ENCODE data around the gene PPP1R13B. TPM values are rescaled to one million over a fixed set of nuclear protein-coding genes. Genes with fewer than 3 reads are reported as not detected.

Gene PPP1R13B
- total RNA-seq, 3 donors from 2014 or later, result 6.4 to 21.8 (median 18.4) TPM

DNA sequence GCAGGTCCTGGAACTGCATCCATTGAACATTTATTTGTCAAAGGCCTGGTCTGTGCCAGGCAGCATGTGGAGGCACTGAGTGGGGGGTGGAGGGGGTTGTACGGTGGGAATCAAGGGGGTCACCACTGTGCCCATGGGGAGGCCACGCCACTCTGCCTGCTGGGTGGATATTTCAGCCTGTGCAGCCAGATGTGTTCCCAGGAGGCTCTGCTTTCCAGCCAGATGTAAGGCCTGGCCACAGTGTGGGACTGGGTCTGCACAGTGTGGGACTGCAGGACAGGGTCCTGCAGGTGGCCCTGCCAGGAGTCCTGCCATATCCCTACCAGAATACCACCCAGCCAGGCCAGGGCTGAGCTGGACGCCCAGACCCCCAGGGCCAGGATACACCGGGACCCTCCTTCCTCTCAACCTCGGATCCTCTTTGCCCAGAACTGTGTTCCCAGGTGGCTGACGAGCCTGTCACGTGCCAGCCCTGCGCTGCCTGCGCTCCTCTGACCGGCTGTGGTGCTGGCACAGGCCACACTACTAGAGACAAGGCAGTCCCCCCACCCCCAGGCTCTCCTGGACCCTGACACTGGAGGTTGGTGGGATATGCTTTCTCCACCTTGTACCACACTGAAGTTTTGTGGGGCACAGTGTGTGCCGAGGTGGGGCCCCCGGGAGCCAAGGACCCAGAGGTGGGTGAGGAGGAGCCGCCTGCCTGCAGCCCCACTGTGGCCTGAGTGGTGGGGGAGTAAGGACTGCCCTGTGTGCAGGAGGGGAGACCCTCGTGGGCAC, 149.6 kb downstream of the PPP1R13B start:
- Histone ChIP-seq H3K9me3 (no peaks in the 10 kb centered on the region), H3K36me3 (no peaks in the 10 kb centered on the region), H3K4me1 (peaks cover 3 to 16% of the 10 kb centered on the region in 2 donors), H3K27ac (peak overlapping the region; percentile 32 to 60), H3K4me3 (no peak overlapping the region), H3K27me3 (no peaks in the 10 kb centered on the region)
- TF ChIP-seq, protein P1, sequence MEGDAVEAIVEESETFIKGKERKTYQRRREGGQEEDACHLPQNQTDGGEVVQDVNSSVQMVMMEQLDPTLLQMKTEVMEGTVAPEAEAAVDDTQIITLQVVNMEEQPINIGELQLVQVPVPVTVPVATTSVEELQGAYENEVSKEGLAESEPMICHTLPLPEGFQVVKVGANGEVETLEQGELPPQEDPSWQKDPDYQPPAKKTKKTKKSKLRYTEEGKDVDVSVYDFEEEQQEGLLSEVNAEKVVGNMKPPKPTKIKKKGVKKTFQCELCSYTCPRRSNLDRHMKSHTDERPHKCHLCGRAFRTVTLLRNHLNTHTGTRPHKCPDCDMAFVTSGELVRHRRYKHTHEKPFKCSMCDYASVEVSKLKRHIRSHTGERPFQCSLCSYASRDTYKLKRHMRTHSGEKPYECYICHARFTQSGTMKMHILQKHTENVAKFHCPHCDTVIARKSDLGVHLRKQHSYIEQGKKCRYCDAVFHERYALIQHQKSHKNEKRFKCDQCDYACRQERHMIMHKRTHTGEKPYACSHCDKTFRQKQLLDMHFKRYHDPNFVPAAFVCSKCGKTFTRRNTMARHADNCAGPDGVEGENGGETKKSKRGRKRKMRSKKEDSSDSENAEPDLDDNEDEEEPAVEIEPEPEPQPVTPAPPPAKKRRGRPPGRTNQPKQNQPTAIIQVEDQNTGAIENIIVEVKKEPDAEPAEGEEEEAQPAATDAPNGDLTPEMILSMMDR (IDR thresholded peaks at IDR 0.05), result no peak
- TF ChIP-seq POLR2A (IDR thresholded peaks at IDR 0.05) (no peak), POLR2AphosphoS5 (IDR thresholded peaks at IDR 0.05) (no peak)
- no peak for DNase-seq (ENCODE audit: low spot score in 2 of 2)
- intact Hi-C loops (cut with DNase I; ENCODE audit: low total_unique reads), result no loop called here

- no peaks in the 10 kb centered on the region for H3K27me3 ChIP-seq
- intact Hi-C loops (cut with DNase I; ENCODE audit: low total_unique reads), result no loop called here
- TF ChIP-seq POLR2AphosphoS5 (IDR thresholded peaks at IDR 0.05), result no peak
- TF ChIP-seq, protein P1 (IDR thresholded peaks at IDR 0.05), result no peak
- no peak for TF ChIP-seq POLR2A (IDR thresholded peaks at IDR 0.05)
- peak in 1 of 2 donors; percentile 41 for DNase-seq (ENCODE audit: low spot score in 2 of 2)
- no peaks in the 10 kb centered on the region for H3K36me3 ChIP-seq
- H3K4me1 ChIP-seq, result peaks cover 3 to 16% of the 10 kb centered on the region in 2 donors
- no peak overlapping the region for H3K4me3 ChIP-seq
- H3K9me3 ChIP-seq, result no peaks in the 10 kb centered on the region
- peak overlapping the region in 1 of 2 donors; percentile 56 for H3K27ac ChIP-seq
Measured at GRCh38 chr14:103697206-103697602, 150.2 kb downstream of the PPP1R13B start.

GRCh38 chr14:103696466-103697071, 150.8 kb downstream of the PPP1R13B start:
- Histone ChIP-seq H3K4me1 (peaks cover 3 to 16% of the 10 kb centered on the region in 2 donors), H3K27ac (peak overlapping the region in 1 of 2 donors; percentile 56), H3K9me3 (no peaks in the 10 kb centered on the region), H3K36me3 (no peaks in the 10 kb centered on the region), H3K27me3 (no peaks in the 10 kb centered on the region), H3K4me3 (peak overlapping the region in 1 of 3 donors; percentile 4)
- intact Hi-C loops (cut with DNase I; ENCODE audit: low total_unique reads), result no loop called here
- DNase-seq (ENCODE audit: low spot score in 2 of 2), result peak in 1 of 2 donors; percentile 45
- TF ChIP-seq POLR2A (IDR thresholded peaks at IDR 0.05), result no peak
- TF ChIP-seq POLR2AphosphoS5 (IDR thresholded peaks at IDR 0.05), result peak in 1 of 3 donors; percentile 26
- TF ChIP-seq, protein P1 (IDR thresholded peaks at IDR 0.05), result no peak

GRCh38 chr14:103696070-103696402, 151.3 kb downstream of the PPP1R13B start:
- H3K27ac ChIP-seq, result peak overlapping the region in 1 of 2 donors; percentile 56
- intact Hi-C loops (cut with DNase I; ENCODE audit: low total_unique reads), result no loop called here
- no peaks in the 10 kb centered on the region for H3K27me3 ChIP-seq
- H3K9me3 ChIP-seq, result no peaks in the 10 kb centered on the region
- TF ChIP-seq, protein P1 (IDR thresholded peaks at IDR 0.05), result no peak
- TF ChIP-seq POLR2AphosphoS5 (IDR thresholded peaks at IDR 0.05) (no peak), POLR2A (IDR thresholded peaks at IDR 0.05) (no peak)
- H3K4me3 ChIP-seq, result no peak overlapping the region
- H3K4me1 ChIP-seq, result peaks cover 3 to 16% of the 10 kb centered on the region in 2 donors
- DNase-seq (ENCODE audit: low spot score in 2 of 2), result no peak
- no peaks in the 10 kb centered on the region for H3K36me3 ChIP-seq

Measured in breast epithelium (tissue), 4 donors.